Activated B cell treated with CpG ODN at 0.5 μM for 24 hours (primary cell): Measurements from ENCODE around the gene MGLL. TPM values are rescaled to one million over a fixed set of nuclear protein-coding genes. Genes with fewer than 3 reads are reported as not detected.

Experiments
- ATAC-seq: fragments of 200-7000 bp; cut with Tn5 transposase; one replicate; pipeline ENCODE4 v1.10.0; 2021; ENCODE audit warnings: low read depth, mild to moderate bottlenecking, moderate library complexity
- CTCF ChIA-PET: fragments of 350-600 bp; sonication (Branson Sonifier 250); formaldehyde crosslinking; loops from one replicate; lab custom pipeline; 2021; ENCODE audit warnings: antibody characterized with exemption; lab: Charles Lee
- POLR2A ChIA-PET: fragments of 350-600 bp; sonication (Branson Sonifier 250); formaldehyde crosslinking; loops from one replicate; lab custom pipeline; 2021; ENCODE audit warnings: antibody characterized with exemption; lab: Charles Lee
- DNase-seq: peaks from one replicate; pipeline ENCODE4 v3.0.0; 2022
- H3K27ac Mint-ChIP-seq: one replicate; pipeline ENCODE4 v1.8.0; 2020; ENCODE audit warnings: mixed read lengths
- H3K27me3 Mint-ChIP-seq: one replicate; pipeline ENCODE4 v1.8.0; 2021; ENCODE audit warnings: mixed read lengths
- H3K36me3 Mint-ChIP-seq: one replicate; pipeline ENCODE4 v1.8.0; 2021; ENCODE audit warnings: low read depth, mixed read lengths
- H3K4me1 Mint-ChIP-seq: one replicate; pipeline ENCODE4 v1.8.0; 2021; ENCODE audit warnings: mixed read lengths
- H3K4me3 Mint-ChIP-seq: one replicate; pipeline ENCODE4 v1.8.0; 2020; ENCODE audit warnings: mild to moderate bottlenecking, mixed read lengths
- H3K9me3 Mint-ChIP-seq: one replicate; pipeline ENCODE4 v1.8.0; 2020; ENCODE audit warnings: mixed read lengths
- intact Hi-C: fragments of 100-400 bp; cut with micrococcal nuclease; formaldehyde crosslinking; loops from one replicate; pipeline ENCODE4 v1.15.1; 2024
- total RNA-seq: library from RNA; stranded (reverse); gene quantifications from 2 replicates; pipeline ENCODE4 v1.2.3, GENCODE V29; 2022
- TF ChIP-seq, protein P1 (sequence below): fragments of 200-600 bp; IDR thresholded peaks from one replicate; pipeline ENCODE4 v1.8.0; 2022; ENCODE audit warnings: antibody characterized with exemption, mild to moderate bottlenecking

The MGLL gene
- total RNA-seq, 1 donor from 2014 or later: 19.1 TPM

GRCh38 chr3:127823426-127823857 is 1.1 kb upstream of the MGLL start:
- ATAC-seq (no peak), DNase-seq (no peak)
- H3K4me3 Mint-ChIP-seq: peak overlapping the region; percentile 75
- TF ChIP-seq, protein P1, sequence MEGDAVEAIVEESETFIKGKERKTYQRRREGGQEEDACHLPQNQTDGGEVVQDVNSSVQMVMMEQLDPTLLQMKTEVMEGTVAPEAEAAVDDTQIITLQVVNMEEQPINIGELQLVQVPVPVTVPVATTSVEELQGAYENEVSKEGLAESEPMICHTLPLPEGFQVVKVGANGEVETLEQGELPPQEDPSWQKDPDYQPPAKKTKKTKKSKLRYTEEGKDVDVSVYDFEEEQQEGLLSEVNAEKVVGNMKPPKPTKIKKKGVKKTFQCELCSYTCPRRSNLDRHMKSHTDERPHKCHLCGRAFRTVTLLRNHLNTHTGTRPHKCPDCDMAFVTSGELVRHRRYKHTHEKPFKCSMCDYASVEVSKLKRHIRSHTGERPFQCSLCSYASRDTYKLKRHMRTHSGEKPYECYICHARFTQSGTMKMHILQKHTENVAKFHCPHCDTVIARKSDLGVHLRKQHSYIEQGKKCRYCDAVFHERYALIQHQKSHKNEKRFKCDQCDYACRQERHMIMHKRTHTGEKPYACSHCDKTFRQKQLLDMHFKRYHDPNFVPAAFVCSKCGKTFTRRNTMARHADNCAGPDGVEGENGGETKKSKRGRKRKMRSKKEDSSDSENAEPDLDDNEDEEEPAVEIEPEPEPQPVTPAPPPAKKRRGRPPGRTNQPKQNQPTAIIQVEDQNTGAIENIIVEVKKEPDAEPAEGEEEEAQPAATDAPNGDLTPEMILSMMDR: no peak
- peaks cover 10% of the 10 kb centered on the region for H3K9me3 Mint-ChIP-seq
- H3K27me3 Mint-ChIP-seq: peaks cover 14% of the 10 kb centered on the region
- intact Hi-C loops: loop anchor here (1.0 to 5.0 kb wide), 5 partner anchors 11 to 151 kb away; partner anchors contain the start of gene ABTB1
- peaks cover 29% of the 10 kb centered on the region for H3K4me1 Mint-ChIP-seq
- POLR2A ChIA-PET: interaction anchor here (1.0 to 4.5 kb wide), 4 partner anchors 68 to 127 kb away, joined by 5 to 26 read pairs (median 8); no protein-coding TSS in a partner anchor
- CTCF ChIA-PET: interaction anchor here (0.8 to 1.3 kb wide), 3 partner anchors 8 to 88 kb away, joined by 3 to 5 read pairs (median 4); no protein-coding TSS in a partner anchor
- peaks cover 2% of the 10 kb centered on the region for H3K36me3 Mint-ChIP-seq
- peak overlapping the region; percentile 1 for H3K27ac Mint-ChIP-seq

DNA sequence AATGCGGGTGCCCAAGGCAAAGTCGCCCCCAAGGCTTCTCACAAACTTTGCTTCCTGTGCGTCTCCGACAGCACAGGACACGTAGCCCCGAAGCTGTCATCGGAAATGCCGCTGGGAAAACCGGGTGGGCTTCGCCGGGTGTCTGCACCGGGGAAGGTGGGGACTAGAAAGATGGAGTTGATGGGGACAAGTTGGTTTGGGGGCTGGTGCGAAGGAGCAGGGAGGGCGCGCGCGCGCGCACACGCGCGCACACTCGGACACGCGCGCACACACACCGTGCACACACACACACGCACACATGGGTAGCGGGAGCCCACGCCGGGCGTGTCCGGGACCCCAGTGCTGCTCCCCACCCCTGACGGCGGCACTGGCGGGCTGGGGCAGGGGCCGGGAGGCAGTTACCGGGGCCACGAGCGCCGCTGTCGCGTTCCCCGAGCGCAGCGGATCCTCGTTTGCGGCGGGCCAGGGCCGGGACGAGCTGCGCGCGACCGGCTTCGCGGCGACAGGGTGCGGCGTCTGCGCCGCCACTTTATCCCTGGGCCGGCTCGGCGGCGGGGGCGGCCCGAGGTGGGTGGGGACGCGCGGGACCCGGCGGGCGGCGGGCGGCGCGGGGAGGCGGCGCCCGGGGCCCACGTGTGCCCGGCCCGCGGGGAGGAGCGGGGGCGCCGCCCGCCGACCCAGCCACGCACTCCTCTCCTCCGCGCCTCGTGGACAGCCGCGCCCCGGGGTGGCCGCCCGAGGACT is 539 bp upstream of the MGLL start:
- TF ChIP-seq, protein P1: no peak
- Mint-ChIP-seq H3K27me3 (peaks cover 14% of the 10 kb centered on the region), H3K4me1 (peaks cover 29% of the 10 kb centered on the region), H3K4me3 (peak overlapping the region; percentile 93), H3K9me3 (peaks cover 8% of the 10 kb centered on the region), H3K36me3 (peaks cover 2% of the 10 kb centered on the region), H3K27ac (peak overlapping the region; percentile 74)
- peak; percentile 39 for DNase-seq
- ChIA-PET CTCF (interaction anchor here (0.8 to 1.3 kb wide), 4 partner anchors 9 to 127 kb away, joined by 3 to 5 read pairs (median 4); no protein-coding TSS in a partner anchor), POLR2A (interaction anchor here (0.6 to 4.5 kb wide), 5 partner anchors 19 to 126 kb away, joined by 4 to 26 read pairs (median 5); no protein-coding TSS in a partner anchor)
- intact Hi-C loops: loop anchor here (1.0 to 5.0 kb wide), 5 partner anchors 11 to 151 kb away; partner anchors contain the start of gene ABTB1
- peak; percentile 72 for ATAC-seq

DNA sequence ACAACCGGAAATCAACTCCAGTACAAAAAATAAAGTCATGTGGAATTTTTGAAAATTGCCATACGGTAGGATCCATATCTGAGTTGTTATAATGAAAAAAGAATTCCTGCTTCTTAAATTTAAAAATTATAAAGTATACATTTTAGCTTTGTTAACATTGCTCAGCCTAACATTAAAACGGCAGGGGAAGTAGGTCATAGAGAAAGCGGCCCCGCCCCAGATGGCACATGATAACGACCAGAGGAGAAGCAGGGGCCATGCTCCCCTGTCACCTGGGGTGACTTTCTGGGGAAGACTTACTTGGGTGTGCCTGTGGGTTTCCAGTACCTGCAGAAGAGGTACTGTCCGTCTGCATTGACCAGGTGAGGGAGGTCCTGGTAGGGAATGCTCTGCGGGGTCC is 921 bp downstream of the MGLL start:
- Mint-ChIP-seq H3K36me3 (peaks cover 2% of the 10 kb centered on the region), H3K4me3 (peak overlapping the region; percentile 93), H3K4me1 (peaks cover 29% of the 10 kb centered on the region), H3K27ac (peak overlapping the region; percentile 53), H3K9me3 (peaks cover under 1% of the 10 kb centered on the region), H3K27me3 (peaks cover 14% of the 10 kb centered on the region)
- intact Hi-C loops: loop anchor here (5.0 kb wide), 2 partner anchors 34 to 149 kb away; partner anchors contain the start of gene ABTB1
- TF ChIP-seq, protein P1: no peak
- CTCF ChIA-PET: no interaction called here
- no peak for DNase-seq
- POLR2A ChIA-PET: interaction anchor here (1.7 to 4.5 kb wide), 2 partner anchors 66 to 71 kb away, joined by 6 to 26 read pairs; no protein-coding TSS in a partner anchor
- ATAC-seq: no peak

- H3K9me3 Mint-ChIP-seq: no peaks in the 10 kb centered on the region
- no peak overlapping the region for H3K27ac Mint-ChIP-seq
- POLR2A ChIA-PET: interaction anchor here (1.7 to 4.5 kb wide), 2 partner anchors 66 to 70 kb away, joined by 6 to 26 read pairs; no protein-coding TSS in a partner anchor
- intact Hi-C loops: loop anchor here (5.0 kb wide), 2 partner anchors 34 to 149 kb away; partner anchors contain the start of gene ABTB1
- H3K27me3 Mint-ChIP-seq: peaks cover 14% of the 10 kb centered on the region
- TF ChIP-seq, protein P1: no peak
- CTCF ChIA-PET: interaction anchor here (0.7 kb wide), 1 partner anchor 125 kb away, joined by 3 read pairs; no protein-coding TSS in a partner anchor
- DNase-seq (no peak), ATAC-seq (no peak)
- peak overlapping the region; percentile 5 for H3K4me3 Mint-ChIP-seq
- peaks cover 2% of the 10 kb centered on the region for H3K36me3 Mint-ChIP-seq
- H3K4me1 Mint-ChIP-seq: peaks cover 29% of the 10 kb centered on the region
Measured at GRCh38 chr3:127820826-127821313, 1.4 kb downstream of the MGLL start.
